Hepatocyte (in vitro differentiated cells): Measurements from ENCODE around the gene TSSK3.

ENCODE experiments used
- CTCF ChIP-seq: fragments of 200-600 bp; sonication (generic); IDR thresholded peaks from 2 replicates; pipeline ENCODE4 v1.5.1; 2016; ENCODE audit warnings: antibody characterized with exemption, mild to moderate bottlenecking; ENCODE audit not compliant: poor library complexity
- EZH2 ChIP-seq: fragments of 200-600 bp; sonication (generic); IDR thresholded peaks from 2 replicates; pipeline ENCODE4 v1.6.1; 2016; ENCODE audit warnings: antibody characterized with exemption, mild to moderate bottlenecking, borderline replicate concordance
- EZH2phosphoT487 ChIP-seq: fragments of 200-600 bp; sonication (generic); IDR thresholded peaks from one replicate; pipeline ENCODE4 v1.6.1; 2018; ENCODE audit warnings: antibody characterized with exemption, mild to moderate bottlenecking, low read depth, moderate library complexity; ENCODE audit not compliant: unreplicated experiment, severe bottlenecking

- TF ChIP-seq CTCF, result no peak
- TF ChIP-seq EZH2, result no peak
- no peak for TF ChIP-seq EZH2phosphoT487
These were observed 42.6 kb downstream of the TSSK3 start for GRCh38 chr1:32404946-32405345.
